Measurements from ENCODE around the gene CACNB2.

The CACNB2 gene

DNA sequence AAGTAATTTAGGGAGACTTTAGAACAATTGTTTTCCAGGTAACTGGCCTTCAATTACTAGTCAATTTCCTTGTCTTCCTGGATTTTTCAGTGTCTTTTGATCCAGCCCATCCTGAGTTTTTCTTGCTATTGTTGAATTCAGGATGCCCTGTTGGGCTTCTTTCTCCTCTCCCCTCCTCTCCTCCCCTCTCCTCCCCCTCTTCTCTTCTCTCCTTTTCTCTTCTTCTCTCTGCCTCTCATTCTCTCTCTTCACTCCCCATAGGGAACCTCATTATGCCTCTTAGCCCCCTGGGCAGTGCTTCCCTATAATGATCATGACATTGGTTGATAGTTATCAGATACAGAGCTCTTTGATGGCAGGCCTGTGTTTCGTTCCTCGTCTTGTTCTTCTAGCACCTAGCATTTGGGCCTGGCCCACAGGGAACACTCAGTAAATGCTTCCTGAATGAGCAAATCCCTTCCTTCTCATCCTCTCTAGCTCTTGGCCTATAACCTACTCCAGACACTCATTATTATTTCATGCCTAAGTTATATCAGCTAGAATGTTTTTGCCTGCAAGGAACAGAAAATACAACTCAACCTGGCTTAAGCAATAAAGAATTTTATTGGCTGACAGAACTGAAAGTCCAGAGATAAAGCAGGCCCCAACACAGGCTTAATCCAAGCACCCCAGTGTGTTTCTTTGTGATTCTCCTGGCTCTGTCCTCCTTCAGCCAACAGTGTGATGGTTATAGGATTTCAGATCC is 56.8 kb downstream of the CACNB2 start:
- Histone ChIP-seq H3K4me3 (ENCODE audit: low read length) (no peak overlapping the region), H3K79me2 (ENCODE audit: low read length) (no peaks in the 10 kb centered on the region), H3K27ac (ENCODE audit: low read length) (no peak overlapping the region), H3K27me3 (ENCODE audit: low read depth, low read length) (no peaks in the 10 kb centered on the region), H3K9ac (ENCODE audit: low read length) (no peak overlapping the region), H3K4me1 (ENCODE audit: low read length) (no peaks in the 10 kb centered on the region), H2AFZ (ENCODE audit: low read depth, low read length) (no peak overlapping the region), H3K4me2 (ENCODE audit: low read length) (no peak overlapping the region), H3K9me3 (ENCODE audit: insufficient read depth, low read length) (no peaks in the 10 kb centered on the region), H4K20me1 (ENCODE audit: insufficient read depth, low read length) (no peaks in the 10 kb centered on the region), H3K36me3 (replicated peaks; ENCODE audit: low read depth, low read length) (no peaks in the 10 kb centered on the region)
- no peak for TF ChIP-seq EZH2phosphoT487 (IDR thresholded peaks at IDR 0.05; ENCODE audit: low read depth)

DNA sequence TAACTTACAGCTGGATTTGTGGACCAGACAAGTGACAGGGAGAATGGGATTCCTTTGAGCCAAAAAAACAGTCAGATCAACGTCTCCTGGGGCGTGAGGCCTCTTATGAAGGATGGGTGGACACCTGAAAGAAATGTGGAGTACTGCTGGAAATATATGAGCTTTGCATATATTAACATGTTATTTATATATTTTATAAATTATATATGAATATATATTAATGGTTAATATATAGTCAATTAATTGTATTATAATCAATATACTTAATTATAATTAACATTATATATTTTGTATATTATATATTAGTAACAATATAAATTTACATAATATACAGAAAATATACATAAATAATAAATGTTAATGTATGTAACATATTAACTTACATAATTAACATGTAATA is 57.5 kb downstream of the CACNB2 start:
- Histone ChIP-seq H3K79me2 (ENCODE audit: low read length) (no peaks in the 10 kb centered on the region), H2AFZ (ENCODE audit: low read depth, low read length) (no peak overlapping the region), H3K27ac (ENCODE audit: low read length) (no peak overlapping the region), H3K9me3 (ENCODE audit: insufficient read depth, low read length) (no peaks in the 10 kb centered on the region), H3K4me2 (ENCODE audit: low read length) (no peak overlapping the region), H3K27me3 (ENCODE audit: low read depth, low read length) (no peaks in the 10 kb centered on the region), H3K4me1 (ENCODE audit: low read length) (no peaks in the 10 kb centered on the region), H4K20me1 (ENCODE audit: insufficient read depth, low read length) (no peaks in the 10 kb centered on the region), H3K36me3 (replicated peaks; ENCODE audit: low read depth, low read length) (no peaks in the 10 kb centered on the region), H3K4me3 (ENCODE audit: low read length) (no peak overlapping the region), H3K9ac (ENCODE audit: low read length) (no peak overlapping the region)
- TF ChIP-seq, protein P1, sequence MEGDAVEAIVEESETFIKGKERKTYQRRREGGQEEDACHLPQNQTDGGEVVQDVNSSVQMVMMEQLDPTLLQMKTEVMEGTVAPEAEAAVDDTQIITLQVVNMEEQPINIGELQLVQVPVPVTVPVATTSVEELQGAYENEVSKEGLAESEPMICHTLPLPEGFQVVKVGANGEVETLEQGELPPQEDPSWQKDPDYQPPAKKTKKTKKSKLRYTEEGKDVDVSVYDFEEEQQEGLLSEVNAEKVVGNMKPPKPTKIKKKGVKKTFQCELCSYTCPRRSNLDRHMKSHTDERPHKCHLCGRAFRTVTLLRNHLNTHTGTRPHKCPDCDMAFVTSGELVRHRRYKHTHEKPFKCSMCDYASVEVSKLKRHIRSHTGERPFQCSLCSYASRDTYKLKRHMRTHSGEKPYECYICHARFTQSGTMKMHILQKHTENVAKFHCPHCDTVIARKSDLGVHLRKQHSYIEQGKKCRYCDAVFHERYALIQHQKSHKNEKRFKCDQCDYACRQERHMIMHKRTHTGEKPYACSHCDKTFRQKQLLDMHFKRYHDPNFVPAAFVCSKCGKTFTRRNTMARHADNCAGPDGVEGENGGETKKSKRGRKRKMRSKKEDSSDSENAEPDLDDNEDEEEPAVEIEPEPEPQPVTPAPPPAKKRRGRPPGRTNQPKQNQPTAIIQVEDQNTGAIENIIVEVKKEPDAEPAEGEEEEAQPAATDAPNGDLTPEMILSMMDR (IDR thresholded peaks at IDR 0.05; ENCODE audit: low read depth, low read length) = no peak
- TF ChIP-seq EZH2phosphoT487 (IDR thresholded peaks at IDR 0.05; ENCODE audit: low read depth) = no peak

DNA sequence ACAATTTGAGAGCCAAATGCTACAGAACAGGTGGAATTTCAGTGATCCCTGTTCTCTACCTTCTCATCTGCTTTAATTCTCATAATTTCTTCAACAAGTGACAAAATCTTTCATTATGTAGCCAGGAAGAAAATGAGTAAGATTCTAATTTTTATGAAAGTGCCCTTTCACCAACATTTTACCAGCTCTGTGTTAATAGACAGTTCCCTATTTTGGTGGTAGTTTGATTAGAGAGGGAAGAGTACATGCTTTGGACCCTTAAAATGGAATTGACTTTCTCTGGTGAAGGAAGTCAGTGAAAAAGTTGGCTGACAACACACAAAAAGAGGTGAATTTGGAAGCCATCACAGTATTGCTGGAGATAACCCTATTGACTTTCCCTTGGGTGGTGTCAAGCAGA is 61.7 kb downstream of the CACNB2 start:
- Histone ChIP-seq H3K4me1 (ENCODE audit: low read length) (no peaks in the 10 kb centered on the region), H3K4me2 (ENCODE audit: low read length) (no peak overlapping the region), H3K27me3 (ENCODE audit: low read depth, low read length) (no peaks in the 10 kb centered on the region), H3K9me3 (ENCODE audit: insufficient read depth, low read length) (no peaks in the 10 kb centered on the region), H3K79me2 (ENCODE audit: low read length) (no peaks in the 10 kb centered on the region), H3K4me3 (ENCODE audit: low read length) (no peak overlapping the region), H3K9ac (ENCODE audit: low read length) (no peak overlapping the region), H3K36me3 (replicated peaks; ENCODE audit: low read depth, low read length) (no peaks in the 10 kb centered on the region), H3K27ac (ENCODE audit: low read length) (no peak overlapping the region), H4K20me1 (ENCODE audit: insufficient read depth, low read length) (no peaks in the 10 kb centered on the region), H2AFZ (ENCODE audit: low read depth, low read length) (no peak overlapping the region)
- TF ChIP-seq, protein P1 (IDR thresholded peaks at IDR 0.05; ENCODE audit: low read depth, low read length) = no peak
- TF ChIP-seq EZH2phosphoT487 (IDR thresholded peaks at IDR 0.05; ENCODE audit: low read depth) = no peak

DNA sequence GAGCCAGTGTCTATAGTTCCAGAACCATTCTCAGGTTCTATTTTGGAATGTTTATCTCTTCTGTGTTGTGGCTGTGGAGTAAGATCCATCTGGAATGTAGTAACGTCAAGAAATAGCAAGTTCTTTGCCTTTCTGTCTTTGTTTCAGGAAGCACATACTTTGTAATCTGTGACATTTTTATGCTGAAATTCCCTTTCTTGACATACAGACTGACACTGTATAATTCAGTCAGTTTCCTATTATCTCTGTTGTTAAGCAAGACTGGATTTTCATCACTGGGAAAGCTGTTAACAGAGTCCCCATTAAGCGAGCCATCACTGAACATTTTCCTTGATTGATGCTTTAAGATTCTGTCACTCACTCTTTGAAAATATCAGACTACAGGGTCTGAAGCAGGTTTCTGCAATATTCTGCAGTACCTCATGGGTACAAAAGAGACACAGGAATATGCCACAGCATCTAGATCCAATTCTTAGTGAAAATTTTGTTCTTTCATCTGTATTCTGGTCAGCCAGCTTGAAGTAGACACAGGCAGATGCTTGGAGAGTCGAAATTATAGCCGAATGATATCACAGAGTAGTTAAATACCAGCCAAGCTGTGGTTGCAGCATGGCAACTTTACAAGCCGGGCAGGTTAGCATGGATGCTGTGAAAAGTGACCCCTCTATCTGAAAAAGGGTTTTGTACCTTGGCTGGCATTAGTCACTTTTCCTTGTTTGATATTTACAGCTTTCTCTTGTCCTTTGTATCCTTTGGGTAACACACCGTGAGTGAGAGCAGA is 62.6 kb downstream of the CACNB2 start:
- H3K27me3 ChIP-seq (ENCODE audit: low read depth, low read length) = no peaks in the 10 kb centered on the region
- TF ChIP-seq, protein P1 (IDR thresholded peaks at IDR 0.05; ENCODE audit: low read depth, low read length) = no peak
- no peak for TF ChIP-seq EZH2phosphoT487 (IDR thresholded peaks at IDR 0.05; ENCODE audit: low read depth)
- no peak overlapping the region for H3K27ac ChIP-seq (ENCODE audit: low read length)
- H3K9ac ChIP-seq (ENCODE audit: low read length) = no peak overlapping the region
- H3K36me3 ChIP-seq (replicated peaks; ENCODE audit: low read depth, low read length) = no peaks in the 10 kb centered on the region
- H3K4me2 ChIP-seq (ENCODE audit: low read length) = no peak overlapping the region
- no peak overlapping the region for H2AFZ ChIP-seq (ENCODE audit: low read depth, low read length)
- H3K9me3 ChIP-seq (ENCODE audit: insufficient read depth, low read length) = no peaks in the 10 kb centered on the region
- H3K4me1 ChIP-seq (ENCODE audit: low read length) = no peaks in the 10 kb centered on the region
- no peaks in the 10 kb centered on the region for H3K79me2 ChIP-seq (ENCODE audit: low read length)
- H4K20me1 ChIP-seq (ENCODE audit: insufficient read depth, low read length) = no peaks in the 10 kb centered on the region
- H3K4me3 ChIP-seq (ENCODE audit: low read length) = no peak overlapping the region
